GM18870 (cell line): ENCODE measurements around the gene MAGEA11.
"Not testable (repeated sequence)": the region's sequence is repeated elsewhere in the genome, so short reads cannot be mapped to it uniquely, and the experiment has no call there.

Experiments
- ATAC-seq: cut with Tn5 transposase; IDR thresholded peaks from one replicate; pipeline ENCODE4 v1.9.1; 2021; ENCODE audit warnings: moderate library complexity; ENCODE audit not compliant: unreplicated experiment

Gene MAGEA11

DNA sequence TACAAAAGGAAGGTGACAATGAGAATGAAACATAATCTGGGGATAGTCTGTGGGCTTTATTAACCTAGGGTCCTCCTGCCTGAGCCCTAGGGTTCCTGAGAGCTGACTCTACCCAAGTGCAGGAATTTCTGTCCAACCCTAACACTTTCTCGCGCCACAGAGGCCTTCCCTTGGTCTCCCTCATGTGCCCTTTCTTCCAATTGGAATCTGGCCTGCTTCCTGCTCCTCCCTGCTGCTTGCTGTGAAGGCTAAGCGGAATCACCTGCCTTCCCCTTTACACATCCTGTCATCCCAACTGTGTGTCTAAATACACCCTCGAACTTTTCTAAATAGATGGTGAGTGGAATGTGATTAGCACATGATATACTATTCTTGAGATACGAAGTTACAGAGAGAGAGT, 5.9 kb downstream of the MAGEA11 start:
- ATAC-seq: no peak

DNA sequence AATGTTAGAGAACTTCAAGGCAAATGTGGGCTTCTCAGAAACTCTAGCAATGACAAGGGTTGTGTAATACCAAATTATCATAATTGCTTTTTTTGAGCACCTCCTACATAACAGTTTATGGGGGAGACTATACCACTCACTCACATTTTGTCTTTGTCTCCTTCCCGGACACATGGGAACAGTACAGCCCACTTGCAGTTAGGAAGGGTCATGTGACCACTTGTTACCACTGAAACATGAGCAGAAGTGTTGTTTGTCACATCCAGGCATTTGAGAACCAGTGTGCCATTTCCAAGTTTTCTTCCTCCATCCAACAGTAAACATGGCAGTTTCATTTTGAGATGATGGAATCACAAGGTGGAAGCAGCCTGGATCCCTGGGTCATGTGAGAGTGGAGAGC, 6.9 kb downstream of the MAGEA11 start:
- ATAC-seq: no peak

DNA sequence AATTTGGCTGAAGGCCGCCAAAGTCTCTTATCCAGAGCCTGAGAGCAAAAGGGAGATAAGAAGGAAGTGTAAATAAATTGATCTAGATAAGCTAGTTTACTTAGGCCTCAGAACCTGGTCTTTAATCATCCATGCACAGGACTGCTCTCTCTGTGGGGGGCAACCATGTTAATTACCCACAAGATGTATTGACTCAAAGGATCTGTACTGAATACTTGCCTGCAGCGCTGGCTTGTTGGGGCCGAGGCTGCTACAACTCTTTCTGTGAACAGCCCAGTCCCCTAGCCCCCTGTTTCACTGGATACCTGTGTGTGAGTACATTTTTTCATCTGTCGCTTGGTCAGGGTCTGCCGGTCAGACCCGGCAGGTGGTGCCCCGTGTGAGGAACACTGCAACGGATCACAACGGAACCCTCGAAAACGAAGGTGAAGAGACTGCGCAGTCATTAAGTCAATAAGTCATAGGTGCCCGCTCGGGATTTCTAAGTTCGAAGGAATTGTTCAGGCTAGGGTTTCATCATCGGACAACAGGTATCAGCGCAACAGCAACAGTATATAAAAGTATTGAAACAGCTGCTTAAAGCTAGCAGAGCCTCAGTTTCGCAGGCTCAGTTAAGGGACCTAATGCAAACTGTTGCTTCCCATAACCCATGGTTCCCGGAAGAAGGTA, 8.3 kb downstream of the MAGEA11 start:
- ATAC-seq: no peak

GRCh38 chrX:149721241-149721640, 9.4 kb downstream of the MAGEA11 start:
- not testable (repeated sequence) for ATAC-seq

DNA sequence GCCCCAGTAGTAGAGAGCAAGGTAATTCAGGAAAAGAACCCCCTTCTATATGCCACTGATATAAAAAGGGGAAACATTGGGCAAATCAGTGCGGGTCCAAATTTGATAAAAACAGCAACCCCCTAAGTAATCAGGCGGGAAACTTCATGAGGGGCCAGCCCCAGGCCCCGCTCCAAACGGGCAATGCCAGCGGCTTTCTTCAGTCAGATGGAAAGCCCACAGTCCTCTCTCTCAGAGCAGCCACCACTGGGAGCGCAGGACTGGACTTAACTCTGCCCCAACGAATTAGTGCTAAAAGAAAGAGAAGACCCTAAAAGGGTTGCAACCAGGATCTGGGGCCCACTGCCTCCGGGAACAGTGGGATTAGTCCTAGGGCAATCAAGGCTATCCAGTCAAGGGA, 9.9 kb downstream of the MAGEA11 start:
- ATAC-seq: no peak

DNA sequence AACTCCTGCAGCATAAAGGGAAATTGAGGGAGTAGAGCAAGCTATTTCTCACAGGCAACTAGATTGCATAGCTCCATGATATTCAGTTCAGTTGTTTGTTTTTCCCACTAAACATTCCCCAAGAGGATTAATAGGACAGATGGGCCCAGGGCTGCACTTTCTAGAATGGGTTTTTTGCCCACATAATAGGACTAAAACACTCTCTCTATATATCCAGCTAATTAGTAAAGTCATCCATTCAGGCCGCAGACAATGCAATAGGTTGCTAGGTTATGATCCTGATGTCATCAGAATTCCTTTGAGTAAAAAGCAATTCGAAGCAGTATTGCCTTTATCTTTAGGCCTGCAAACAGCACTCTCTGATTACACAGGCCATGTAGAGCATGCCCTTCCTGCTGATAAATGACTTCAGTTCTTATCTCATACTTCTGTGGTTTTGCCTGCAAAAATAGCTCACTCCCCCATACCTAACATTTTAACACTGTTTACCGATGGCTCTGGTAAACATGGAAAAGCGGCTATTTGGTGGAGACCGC, 11.8 kb downstream of the MAGEA11 start:
- not testable (repeated sequence) for ATAC-seq

- ATAC-seq: not testable (repeated sequence)
Measured at GRCh38 chrX:149727308-149727707, 15.4 kb downstream of the MAGEA11 start.

- ATAC-seq: not testable (repeated sequence)
Measured at GRCh38 chrX:149742269-149742668, 30.4 kb downstream of the MAGEA11 start.

GRCh38 chrX:149746390-149747007, 34.6 kb downstream of the MAGEA11 start:
- not testable (repeated sequence) for ATAC-seq

DNA sequence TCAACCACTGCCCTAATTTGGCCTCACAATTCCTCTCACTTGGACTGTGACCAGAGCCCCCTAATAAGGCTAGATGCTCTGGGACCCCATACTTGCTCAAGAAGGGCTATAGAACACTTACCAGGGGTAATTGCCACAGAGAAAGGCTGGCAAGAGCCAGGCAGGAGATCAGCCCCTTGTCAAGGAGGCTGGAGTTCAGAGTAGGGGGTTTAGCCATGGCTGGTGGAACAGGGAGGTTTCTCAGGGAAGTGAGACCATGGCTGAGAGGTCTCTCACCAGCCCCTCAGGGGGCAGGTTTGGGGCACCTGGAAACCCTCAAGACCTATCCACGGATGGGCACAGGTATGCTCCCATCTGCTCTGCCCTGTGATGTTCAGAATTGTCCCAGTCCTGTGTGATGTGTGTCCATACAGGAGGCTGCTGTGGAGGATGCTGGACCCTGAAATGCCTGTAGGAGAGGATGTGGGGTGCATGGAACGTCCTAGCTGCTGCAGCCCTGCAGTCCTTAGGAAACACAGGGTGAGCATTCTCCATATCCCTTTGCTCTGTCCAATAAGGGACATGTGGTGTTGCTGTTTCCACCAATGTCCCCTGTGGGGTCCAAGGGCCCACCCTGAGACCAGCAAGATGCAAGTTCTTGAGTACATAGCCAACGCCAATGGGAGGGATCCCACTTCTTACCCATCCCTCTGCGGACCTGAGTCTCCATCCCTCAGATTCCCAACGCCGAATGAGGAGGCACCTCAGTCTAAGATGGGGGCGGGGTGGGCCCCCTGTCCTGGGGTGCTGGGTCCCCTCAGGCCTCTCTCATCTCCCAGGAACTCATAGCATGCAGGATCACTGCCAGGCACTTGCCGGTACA, 45.6 kb downstream of the MAGEA11 start:
- ATAC-seq: no peak

DNA sequence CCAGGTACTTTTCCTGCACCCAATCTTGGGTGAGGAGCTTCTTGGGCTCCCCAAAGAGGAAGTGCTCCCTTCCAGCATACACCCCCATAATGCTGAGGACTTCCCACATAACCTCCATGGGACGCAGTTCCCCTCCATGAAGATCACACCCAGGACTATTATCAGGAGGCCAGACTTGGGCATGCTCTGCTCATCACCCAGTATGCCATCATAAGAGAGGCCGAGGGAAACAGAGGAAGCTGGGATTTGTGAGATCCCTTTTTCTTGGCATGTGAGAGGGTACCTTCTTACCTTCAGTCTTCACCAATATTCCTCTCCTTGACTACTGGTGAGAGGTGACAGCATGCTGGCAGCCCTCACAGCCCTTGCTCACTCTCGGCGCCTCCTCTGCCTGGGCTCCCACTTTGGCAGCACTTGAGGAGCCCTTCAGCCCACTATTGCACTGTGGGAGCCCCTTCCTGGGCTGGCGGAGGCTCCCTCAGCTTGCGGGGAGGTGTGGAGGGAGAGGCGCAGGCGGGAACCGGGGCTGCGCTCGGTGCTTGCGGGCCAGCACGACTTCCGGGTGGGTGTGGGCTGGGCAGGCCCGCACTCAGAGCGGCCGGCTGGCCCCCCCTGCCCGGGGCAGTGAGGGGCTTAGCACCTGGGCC, 46.3 kb downstream of the MAGEA11 start:
- no peak for ATAC-seq

GRCh38 chrX:149758715-149759078, 46.8 kb downstream of the MAGEA11 start:
- ATAC-seq: not testable (repeated sequence)

- ATAC-seq: no peak
Measured at GRCh38 chrX:149759824-149760223, 48.0 kb downstream of the MAGEA11 start.

DNA sequence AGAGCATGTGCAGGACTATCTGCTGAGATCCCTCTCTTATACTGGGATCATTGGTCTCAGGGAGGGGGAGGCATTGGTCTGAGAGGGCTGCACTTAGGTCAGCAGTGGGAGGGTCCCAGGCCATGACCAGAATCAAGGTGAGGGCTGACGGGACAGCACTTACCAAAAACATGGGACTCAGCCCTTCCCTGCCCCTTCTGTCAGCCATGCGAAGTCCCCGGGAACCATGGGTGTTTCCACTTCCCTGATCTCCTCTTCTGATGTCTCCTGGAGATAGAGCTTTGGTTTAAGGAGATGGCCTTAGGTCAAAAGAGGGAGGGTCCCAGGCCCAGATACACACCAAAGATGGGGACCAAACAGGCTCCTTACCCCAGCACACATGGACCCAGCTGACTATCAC, 49.1 kb downstream of the MAGEA11 start:
- no peak for ATAC-seq

DNA sequence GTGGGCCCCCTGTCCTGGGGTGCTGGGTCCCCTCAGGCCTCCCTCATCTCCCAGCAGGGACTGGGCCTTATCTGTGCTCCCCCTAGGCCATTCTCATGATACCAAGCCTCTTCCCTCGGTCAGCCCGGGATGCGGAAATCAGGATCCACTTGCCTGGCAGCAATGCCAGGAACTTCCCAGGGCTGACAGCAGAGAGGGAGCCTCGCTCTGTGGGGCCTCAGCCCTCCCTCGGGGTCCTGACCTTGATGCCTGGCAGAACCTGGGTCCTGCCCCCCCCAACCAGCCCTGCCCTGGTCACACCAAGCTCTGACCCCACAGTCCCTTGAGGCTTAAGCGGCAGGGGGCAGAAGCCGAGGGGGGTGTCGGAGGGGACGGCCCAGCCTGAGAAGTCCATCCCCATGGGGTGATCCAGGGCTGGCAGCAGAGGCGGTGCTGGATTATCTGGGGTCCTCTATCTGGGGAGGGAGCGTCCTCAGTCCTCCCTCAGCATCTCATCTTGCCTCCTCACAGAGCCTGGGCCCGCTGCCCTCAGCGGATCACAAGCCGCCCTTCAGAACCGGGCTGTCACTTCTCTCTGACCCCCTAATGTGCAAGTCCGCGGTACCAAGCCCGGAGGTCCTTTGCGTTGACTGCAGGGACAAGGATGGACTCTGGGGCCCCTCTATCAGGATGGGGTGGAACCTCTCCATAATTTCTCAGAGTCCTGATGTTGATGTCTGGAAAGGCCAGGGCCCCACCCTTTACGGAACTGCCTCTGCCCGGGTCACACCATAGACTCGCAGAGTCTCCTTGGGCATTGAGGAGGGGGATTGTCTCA, 50.2 kb downstream of the MAGEA11 start:
- not testable (repeated sequence) for ATAC-seq

DNA sequence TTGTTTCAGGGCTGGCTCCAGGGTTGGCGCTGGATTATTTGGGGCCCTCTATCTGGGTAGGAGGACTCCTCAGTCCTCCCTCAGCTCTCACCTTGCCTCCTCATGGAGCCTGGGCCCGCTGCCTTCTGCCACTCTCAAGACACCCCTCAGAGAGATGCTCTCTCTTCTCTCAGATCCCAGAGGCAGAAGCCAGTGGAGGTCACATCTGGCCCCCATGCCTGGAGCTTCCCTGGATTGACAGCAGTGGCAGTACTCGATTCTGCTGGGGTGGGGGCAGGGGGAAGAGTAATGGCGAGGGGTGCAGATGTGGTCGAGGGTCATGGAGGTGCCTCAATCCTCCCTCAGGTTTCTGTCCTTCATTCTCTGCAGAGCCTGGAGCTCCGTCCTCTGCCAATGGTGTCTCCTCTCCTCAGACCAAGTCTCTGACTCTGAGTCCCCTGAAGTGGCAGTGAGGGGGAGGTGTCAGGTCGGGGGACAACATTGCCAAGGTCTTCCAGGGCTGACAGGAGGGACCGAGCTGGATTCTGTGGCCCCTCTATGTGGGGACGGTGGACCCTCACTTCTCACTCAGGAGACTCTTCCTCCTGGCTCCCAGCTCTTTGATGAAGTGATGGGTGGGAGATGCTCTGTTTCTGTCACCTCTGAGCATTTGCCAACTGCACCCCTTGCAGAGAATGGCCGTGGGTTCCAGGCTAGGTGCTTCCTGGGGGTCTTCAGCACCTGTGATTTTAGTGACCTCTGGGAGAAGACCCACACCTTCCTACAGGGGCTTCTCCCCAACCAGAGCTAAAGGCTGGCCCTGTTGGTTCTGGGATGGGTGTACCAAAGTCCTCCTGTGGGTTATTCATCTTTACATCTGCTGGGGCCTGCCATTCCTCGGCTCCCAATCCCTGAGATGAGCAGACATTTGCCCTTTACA, 51.1 kb downstream of the MAGEA11 start:
- no peak for ATAC-seq
